K562 (cell line): ENCODE measurements around the gene MGAT4B.

Experiments used
- KLF13 ChIP-seq: fragments of 450-650 bp; IDR thresholded peaks from 2 replicates; pipeline ENCODE4 v1.6.1; 2016; ENCODE audit warnings: missing genetic modification characterization, low read depth, mild to moderate bottlenecking, missing compliant biosample characterization, moderate library complexity, borderline replicate concordance
- RFX7 ChIP-seq: fragments of 250-450 bp; sonication (Bioruptor Pico); IDR thresholded peaks from 2 replicates; pipeline ENCODE4 v1.5.1; 2021; ENCODE audit warnings: mild to moderate bottlenecking
- SMARCE1 ChIP-seq: fragments of 450-650 bp; IDR thresholded peaks from 2 replicates; pipeline ENCODE4 v1.7.1; 2016; ENCODE audit warnings: mild to moderate bottlenecking
- SP1 ChIP-seq: sonication (generic); formaldehyde crosslinking; IDR thresholded peaks from 2 replicates; pipeline ENCODE4 v1.8.1; 2022; ENCODE audit warnings: mild to moderate bottlenecking, missing genetic modification reagents
- TF ChIP-seq, protein P1 (sequence below): fragments of 150-350 bp; conservative IDR thresholded peaks from 2 replicates; pipeline ENCODE4 v1.6.1; 2014; ENCODE audit warnings: low read length

DNA sequence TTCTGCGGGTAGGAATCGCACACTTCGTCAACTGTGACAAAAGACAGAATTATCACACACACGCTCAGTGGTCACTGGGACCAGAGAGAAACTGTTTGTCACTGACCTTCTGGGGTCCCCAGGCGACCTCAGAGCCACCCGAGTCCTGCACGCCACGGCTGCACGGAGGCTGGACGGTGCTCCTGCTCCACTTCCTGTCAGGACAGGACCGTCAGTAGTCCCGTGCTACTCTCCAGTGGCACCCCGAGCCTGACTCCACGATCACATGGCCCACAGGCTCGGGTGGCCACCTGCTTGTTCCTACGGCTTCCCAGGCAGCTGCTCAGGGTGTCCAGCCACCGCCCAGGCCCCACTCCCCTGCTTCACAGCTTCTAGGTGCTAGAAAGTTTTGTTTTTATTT lies 34.1 kb upstream of the MGAT4B start:
- TF ChIP-seq, protein P1, sequence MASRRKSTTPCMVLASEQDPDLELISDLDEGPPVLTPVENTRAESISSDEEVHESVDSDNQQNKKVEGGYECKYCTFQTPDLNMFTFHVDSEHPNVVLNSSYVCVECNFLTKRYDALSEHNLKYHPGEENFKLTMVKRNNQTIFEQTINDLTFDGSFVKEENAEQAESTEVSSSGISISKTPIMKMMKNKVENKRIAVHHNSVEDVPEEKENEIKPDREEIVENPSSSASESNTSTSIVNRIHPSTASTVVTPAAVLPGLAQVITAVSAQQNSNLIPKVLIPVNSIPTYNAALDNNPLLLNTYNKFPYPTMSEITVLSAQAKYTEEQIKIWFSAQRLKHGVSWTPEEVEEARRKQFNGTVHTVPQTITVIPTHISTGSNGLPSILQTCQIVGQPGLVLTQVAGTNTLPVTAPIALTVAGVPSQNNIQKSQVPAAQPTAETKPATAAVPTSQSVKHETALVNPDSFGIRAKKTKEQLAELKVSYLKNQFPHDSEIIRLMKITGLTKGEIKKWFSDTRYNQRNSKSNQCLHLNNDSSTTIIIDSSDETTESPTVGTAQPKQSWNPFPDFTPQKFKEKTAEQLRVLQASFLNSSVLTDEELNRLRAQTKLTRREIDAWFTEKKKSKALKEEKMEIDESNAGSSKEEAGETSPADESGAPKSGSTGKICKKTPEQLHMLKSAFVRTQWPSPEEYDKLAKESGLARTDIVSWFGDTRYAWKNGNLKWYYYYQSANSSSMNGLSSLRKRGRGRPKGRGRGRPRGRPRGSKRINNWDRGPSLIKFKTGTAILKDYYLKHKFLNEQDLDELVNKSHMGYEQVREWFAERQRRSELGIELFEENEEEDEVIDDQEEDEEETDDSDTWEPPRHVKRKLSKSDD, result no peak
- no peak for TF ChIP-seq SMARCE1
- TF ChIP-seq KLF13 (tag), result no peak
- no peak for TF ChIP-seq RFX7 (CRISPR knock-in tag)
- TF ChIP-seq SP1 (CRISPR knock-in tag), result no peak
